Measurements from ENCODE around the gene PBX3.
A peak's percentile ranks its signal among the peaks of the same experiment; 100 is the strongest.

Gene PBX3

GRCh38 chr9:125883565-125884217, 136.5 kb downstream of the PBX3 start:
- DNase-seq, result peak; percentile 30

GRCh38 chr9:125884218-125884595, 137.0 kb downstream of the PBX3 start:
- DNase-seq, result no peak

GRCh38 chr9:125885405-125886034, 138.3 kb downstream of the PBX3 start:
- DNase-seq, result no peak

GRCh38 chr9:125886365-125886764, 139.2 kb downstream of the PBX3 start:
- DNase-seq, result peak; percentile 26

GRCh38 chr9:125887172-125887571, 140.0 kb downstream of the PBX3 start:
- DNase-seq, result peak; percentile 88

GRCh38 chr9:125888211-125888610, 141.0 kb downstream of the PBX3 start:
- DNase-seq, result no peak

GRCh38 chr9:125889112-125889475, 141.9 kb downstream of the PBX3 start:
- no peak for DNase-seq

- DNase-seq, result peak; percentile 47
Observed at GRCh38 chr9:125889476-125890419, 142.6 kb downstream of the PBX3 start.

- no peak for DNase-seq
Observed at GRCh38 chr9:125890826-125891225, 143.7 kb downstream of the PBX3 start.

- DNase-seq, result no peak
Observed at GRCh38 chr9:125893277-125893676, 146.1 kb downstream of the PBX3 start.

GRCh38 chr9:125894566-125894965, 147.4 kb downstream of the PBX3 start:
- no peak for DNase-seq

- peak; percentile 24 for DNase-seq
Observed at GRCh38 chr9:125896404-125896803, 149.2 kb downstream of the PBX3 start.

GRCh38 chr9:125896964-125897363, 149.8 kb downstream of the PBX3 start:
- no peak for DNase-seq

GRCh38 chr9:125897481-125897880, 150.3 kb downstream of the PBX3 start:
- DNase-seq, result no peak

GRCh38 chr9:125902214-125902613, 155.0 kb downstream of the PBX3 start:
- no peak for DNase-seq

GRCh38 chr9:125902831-125903512, 155.8 kb downstream of the PBX3 start:
- no peak for DNase-seq

GRCh38 chr9:125904155-125904851, 157.1 kb downstream of the PBX3 start:
- DNase-seq, result peak; percentile 82

- DNase-seq, result no peak
Observed at GRCh38 chr9:125906144-125906543, 159.0 kb downstream of the PBX3 start.

GRCh38 chr9:125906893-125907292, 159.7 kb downstream of the PBX3 start:
- no peak for DNase-seq

- DNase-seq, result no peak
Observed at GRCh38 chr9:125908136-125908535, 161.0 kb downstream of the PBX3 start.

- DNase-seq, result no peak
Observed at GRCh38 chr9:125908966-125909365, 161.8 kb downstream of the PBX3 start.

- no peak for DNase-seq
Observed at GRCh38 chr9:125909459-125909858, 162.3 kb downstream of the PBX3 start.

GRCh38 chr9:125910286-125910685, 163.1 kb downstream of the PBX3 start:
- no peak for DNase-seq

Measured in NCI-H1105 treated with DMSO at 0.1 percent for 48 hours (cell line).